ENCODE results near the gene CIROP.

The CIROP gene

DNA sequence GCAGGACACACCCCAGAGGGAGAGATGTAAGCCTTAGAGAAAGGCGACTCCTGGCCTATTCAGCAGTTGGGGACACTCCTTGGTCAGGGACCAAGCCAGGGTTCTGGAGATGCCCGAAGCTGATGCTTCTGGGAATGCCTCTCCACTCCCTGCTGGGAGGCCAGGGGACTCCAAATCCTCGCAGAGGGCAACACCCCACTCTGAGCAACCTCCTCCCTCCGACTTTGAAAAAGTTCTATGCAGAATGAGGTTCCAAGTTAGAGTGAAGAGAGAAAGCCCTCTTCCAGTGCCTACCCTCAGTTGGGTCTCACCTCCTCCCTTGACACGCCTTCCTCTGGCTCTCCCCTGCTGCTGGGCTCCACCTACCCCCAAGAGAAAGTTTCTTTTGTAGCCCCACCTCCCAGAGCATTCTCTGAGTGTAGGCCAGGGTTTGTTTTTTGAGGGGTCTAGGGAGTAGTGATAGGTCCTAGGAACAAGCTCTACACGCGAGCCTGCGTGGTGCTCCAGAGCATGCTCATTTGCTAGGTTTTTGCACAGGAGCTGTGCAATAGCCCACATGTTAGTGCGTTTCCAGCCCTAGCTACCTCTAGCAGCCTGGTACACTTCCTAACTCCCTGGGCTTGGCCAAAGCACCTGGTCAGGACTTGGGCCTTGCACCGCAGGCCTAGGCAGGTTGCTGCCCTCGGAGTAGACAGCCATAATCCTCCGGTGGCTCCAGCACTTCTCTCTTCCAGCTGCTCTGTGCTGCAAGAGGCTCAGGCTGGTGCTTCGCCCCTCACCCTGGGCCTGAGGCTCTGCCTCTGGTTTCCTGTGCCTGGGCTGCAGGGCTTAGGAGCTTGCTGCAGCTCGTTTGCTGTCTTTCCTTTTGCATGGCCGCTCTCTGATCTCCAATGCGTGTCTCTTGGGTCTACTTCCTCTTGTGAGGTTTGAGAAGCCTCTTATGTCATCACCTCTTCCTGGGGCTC, 14.9 kb upstream of the CIROP start:
- no peak overlapping the region for H3K27ac ChIP-seq (ENCODE audit: low read length)
- H3K4me3 ChIP-seq (ENCODE audit: low read length), result no peak overlapping the region
- H3K4me1 ChIP-seq (ENCODE audit: insufficient read depth, low read length), result peaks cover 20% of the 10 kb centered on the region
- H3K36me3 ChIP-seq (ENCODE audit: insufficient read depth, low read depth, low read length), result no peaks in the 10 kb centered on the region
- no peaks in the 10 kb centered on the region for H3K9me3 ChIP-seq (ENCODE audit: insufficient read depth, low read depth, low read length)
- no peak overlapping the region for H3K9ac ChIP-seq (ENCODE audit: low read depth, low read length)
- no peaks in the 10 kb centered on the region for H3K27me3 ChIP-seq (ENCODE audit: insufficient read depth, low read length)

DNA sequence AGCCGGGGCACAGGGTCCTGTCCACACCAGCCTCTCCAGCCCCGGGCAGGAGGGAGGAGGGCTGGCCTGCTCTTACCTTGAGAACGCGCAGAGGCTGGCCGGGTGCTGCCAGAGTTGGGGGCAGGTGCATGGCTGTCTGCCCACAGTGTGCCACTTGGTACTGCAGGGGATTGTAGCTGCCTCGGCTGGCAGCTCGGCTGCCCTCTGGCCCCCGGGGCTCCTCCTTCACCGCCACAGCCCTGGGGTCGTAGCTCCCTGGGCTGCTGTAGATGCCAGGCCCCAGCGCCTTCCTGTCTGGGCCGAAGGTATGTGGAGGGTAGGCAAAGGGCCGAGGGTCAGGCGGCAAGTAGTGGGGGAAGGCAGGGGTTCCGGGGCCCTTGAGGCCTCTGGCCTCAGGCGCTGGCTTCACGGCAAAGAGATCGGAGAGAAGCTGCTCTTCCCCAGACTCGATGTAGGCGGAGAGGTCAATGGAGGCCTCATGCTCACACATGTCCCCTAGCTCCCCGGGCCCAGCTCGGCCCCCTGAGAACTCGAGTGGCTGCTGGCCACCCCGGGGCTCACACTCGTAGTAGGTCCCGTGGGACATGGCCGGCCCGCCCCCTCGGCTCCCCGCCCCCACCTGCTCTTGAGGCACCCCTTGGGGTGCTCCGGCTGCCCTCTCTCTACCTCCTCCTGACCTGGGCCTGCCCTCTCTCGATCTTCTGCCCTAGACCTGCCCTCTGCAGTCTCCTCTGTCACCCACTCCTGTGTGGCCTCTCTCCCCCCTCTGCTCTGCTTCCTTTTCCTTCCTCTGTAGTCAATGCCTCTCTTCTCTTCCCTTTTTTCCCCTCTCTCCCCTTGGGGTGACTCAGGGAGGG, 13.9 kb upstream of the CIROP start, which contains the start of gene CEBPE:
CEBPE (minus strand) TSS at position 750 of the 857 bp plus-strand sequence; CDS start at position 586, 164 bp downstream.
- H3K4me1 ChIP-seq (ENCODE audit: insufficient read depth, low read length), result peaks cover 25% of the 10 kb centered on the region
- no peak within 1 kb of the TSS for H3K4me3 ChIP-seq (ENCODE audit: low read length)
- no peak within 1 kb of the TSS for H3K9ac ChIP-seq (ENCODE audit: low read depth, low read length)
- no peaks in the 10 kb centered on the region for H3K9me3 ChIP-seq (ENCODE audit: insufficient read depth, low read depth, low read length)
- peaks cover 5% of the 10 kb centered on the region; the same call in 1 of the 2 replicates for H3K27me3 ChIP-seq (ENCODE audit: insufficient read depth, low read length)
- no peaks in the 10 kb centered on the region for H3K36me3 ChIP-seq (ENCODE audit: insufficient read depth, low read depth, low read length)
- H3K27ac ChIP-seq (ENCODE audit: low read length), result no peak within 1 kb of the TSS

DNA sequence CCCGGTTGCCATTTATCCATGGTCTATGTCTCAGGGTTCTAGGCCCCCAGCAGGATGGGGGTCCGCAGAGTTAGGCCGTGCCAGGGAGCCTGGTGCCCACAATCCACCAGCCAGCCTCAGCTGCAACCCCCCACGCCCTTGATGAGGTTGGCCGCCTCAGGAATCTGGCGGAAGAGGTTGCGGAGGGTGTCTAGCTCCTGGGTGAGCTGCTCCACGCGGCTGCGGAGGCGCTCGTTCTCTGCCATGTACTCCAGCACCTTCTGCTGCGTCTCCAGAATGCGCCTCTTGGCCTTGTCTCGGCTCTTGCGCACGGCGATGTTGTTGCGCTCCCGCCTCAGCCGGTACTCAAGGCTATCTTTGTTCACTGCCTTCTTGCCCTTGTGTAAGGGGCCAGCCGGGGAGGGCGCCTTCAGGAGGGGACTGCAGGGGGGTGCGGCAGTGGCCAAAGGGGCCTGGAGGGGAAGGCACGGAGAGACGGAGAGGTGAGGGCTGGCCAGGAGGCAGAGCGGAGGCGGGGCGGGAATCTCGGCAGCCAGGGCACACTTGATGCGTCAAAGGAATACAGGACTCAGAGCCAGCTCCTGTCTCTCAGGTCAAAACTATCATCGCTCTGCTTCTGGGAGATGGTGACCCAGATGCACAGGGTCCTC, 12.7 kb upstream of the CIROP start:
- no peaks in the 10 kb centered on the region for H3K36me3 ChIP-seq (ENCODE audit: insufficient read depth, low read depth, low read length)
- no peaks in the 10 kb centered on the region for H3K9me3 ChIP-seq (ENCODE audit: insufficient read depth, low read depth, low read length)
- H3K27me3 ChIP-seq (ENCODE audit: insufficient read depth, low read length), result peaks cover 6% of the 10 kb centered on the region; the same call in 1 of the 2 replicates
- H3K4me1 ChIP-seq (ENCODE audit: insufficient read depth, low read length), result peaks cover 28% of the 10 kb centered on the region
- no peak overlapping the region for H3K4me3 ChIP-seq (ENCODE audit: low read length)
- H3K9ac ChIP-seq (ENCODE audit: low read depth, low read length), result no peak overlapping the region
- H3K27ac ChIP-seq (ENCODE audit: low read length), result no peak overlapping the region

DNA sequence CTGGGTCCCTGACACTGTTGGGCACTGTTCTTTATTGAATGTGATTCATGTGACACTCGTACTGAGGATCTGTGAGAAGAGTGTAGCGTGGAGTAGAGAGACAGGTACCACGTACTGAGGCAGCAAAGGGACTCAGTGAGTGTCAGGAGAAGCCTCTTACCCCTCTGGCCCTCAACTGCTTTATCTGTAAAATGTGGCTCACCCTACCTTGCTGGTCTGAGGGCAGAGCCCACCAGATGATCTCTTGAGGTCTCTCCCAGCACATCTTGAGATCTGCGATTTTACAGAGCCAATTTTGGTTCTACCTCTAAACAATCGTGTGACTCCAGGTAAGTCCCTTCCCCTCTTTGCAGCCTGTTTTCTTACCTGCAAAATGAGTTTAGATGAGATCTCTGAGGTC, 11.1 kb upstream of the CIROP start:
- H3K9ac ChIP-seq (ENCODE audit: low read depth, low read length), result no peak overlapping the region
- peaks cover 17% of the 10 kb centered on the region for H3K4me1 ChIP-seq (ENCODE audit: insufficient read depth, low read length)
- no peak overlapping the region for H3K27ac ChIP-seq (ENCODE audit: low read length)

DNA sequence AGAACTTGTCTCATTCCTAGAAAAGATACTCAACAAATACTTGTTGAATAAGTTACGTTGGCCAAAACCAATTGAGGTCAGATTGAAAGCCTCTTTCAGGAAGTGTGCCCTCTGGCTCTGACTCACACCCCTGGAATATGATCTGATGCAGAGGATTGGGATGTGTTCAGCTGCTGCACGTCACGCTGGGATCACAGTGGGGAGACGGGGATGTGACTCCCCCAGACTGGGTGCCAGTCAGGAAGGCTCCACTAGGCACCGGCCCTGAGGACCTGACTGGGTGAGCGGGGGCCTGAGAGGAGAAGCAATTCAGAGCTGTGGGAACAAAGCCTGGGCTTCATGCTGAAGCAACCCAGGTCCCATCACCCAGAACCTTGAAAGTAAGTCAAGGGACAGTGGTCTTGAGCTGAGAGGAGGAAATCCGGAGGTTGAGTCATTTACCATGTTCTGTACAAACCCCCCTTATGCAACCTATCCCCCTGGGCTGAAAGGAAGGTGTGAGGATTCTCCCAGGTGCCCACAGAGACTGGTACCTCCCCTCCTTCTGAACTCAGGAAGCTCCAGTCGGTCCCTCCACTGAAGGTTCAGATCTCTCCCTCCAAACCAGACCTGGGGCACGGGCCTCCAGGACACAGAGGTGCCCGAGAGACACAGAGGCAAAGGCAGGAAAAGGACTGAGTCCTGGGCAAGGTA, 10.4 kb upstream of the CIROP start:
- peaks cover 13% of the 10 kb centered on the region for H3K4me1 ChIP-seq (ENCODE audit: insufficient read depth, low read length)
- no peaks in the 10 kb centered on the region for H3K36me3 ChIP-seq (ENCODE audit: insufficient read depth, low read depth, low read length)
- H3K9ac ChIP-seq (ENCODE audit: low read depth, low read length), result no peak overlapping the region
- H3K4me3 ChIP-seq (ENCODE audit: low read length), result no peak overlapping the region
- peaks cover 25% of the 10 kb centered on the region for H3K27me3 ChIP-seq (ENCODE audit: insufficient read depth, low read length)
- H3K9me3 ChIP-seq (ENCODE audit: insufficient read depth, low read depth, low read length), result no peaks in the 10 kb centered on the region
- no peak overlapping the region for H3K27ac ChIP-seq (ENCODE audit: low read length)

More for the DNA sequence above, 11.1 kb upstream of the CIROP start:
- Histone ChIP-seq H3K27me3 (ENCODE audit: insufficient read depth, low read length) (peaks cover 19% of the 10 kb centered on the region), H3K9me3 (ENCODE audit: insufficient read depth, low read depth, low read length) (no peaks in the 10 kb centered on the region), H3K36me3 (ENCODE audit: insufficient read depth, low read depth, low read length) (no peaks in the 10 kb centered on the region), H3K4me3 (ENCODE audit: low read length) (no peak overlapping the region)

DNA sequence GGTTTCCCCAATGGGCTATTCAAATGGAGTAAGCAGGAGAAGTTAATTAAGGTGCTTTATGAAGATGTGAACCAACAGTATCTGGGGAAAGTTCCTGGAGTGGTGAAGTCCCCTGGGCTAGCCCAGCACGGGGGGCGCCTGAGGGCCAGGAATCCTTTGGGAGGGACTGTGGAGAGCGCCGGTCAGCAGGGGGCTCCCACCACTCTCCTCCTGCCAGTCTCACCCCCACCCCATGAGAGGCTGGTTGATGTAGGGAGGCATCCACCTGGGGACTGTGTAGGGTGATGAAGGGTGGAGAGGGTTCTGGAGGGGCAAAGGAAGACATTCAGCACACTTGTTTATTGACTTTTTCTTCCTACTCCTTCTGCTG, 9.9 kb upstream of the CIROP start:
- Histone ChIP-seq H3K36me3 (ENCODE audit: insufficient read depth, low read depth, low read length) (no peaks in the 10 kb centered on the region), H3K9me3 (ENCODE audit: insufficient read depth, low read depth, low read length) (no peaks in the 10 kb centered on the region), H3K4me3 (ENCODE audit: low read length) (no peak overlapping the region), H3K9ac (ENCODE audit: low read depth, low read length) (no peak overlapping the region), H3K27ac (ENCODE audit: low read length) (no peak overlapping the region), H3K27me3 (ENCODE audit: insufficient read depth, low read length) (peaks cover 25% of the 10 kb centered on the region), H3K4me1 (ENCODE audit: insufficient read depth, low read length) (peaks cover 8% of the 10 kb centered on the region; the same call in 1 of the 2 replicates)

DNA sequence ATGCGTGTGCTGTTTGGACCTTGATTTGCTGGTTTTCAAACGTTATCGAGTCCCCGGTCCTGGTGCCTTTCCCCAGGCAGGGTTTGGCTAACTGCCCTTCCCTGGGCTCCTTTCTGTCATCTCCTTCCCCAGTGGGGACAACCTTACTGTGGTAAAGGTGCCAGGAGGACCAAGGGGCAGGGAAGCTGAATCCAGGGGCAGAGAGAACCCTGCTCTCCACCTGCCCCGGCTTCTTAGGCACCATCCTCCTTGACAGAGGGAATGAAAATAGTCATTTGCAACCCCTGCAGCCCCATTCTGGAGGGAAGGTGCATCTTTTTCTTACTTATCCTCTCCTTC, 9.3 kb upstream of the CIROP start:
- Histone ChIP-seq H3K27ac (ENCODE audit: low read length) (no peak overlapping the region), H3K4me3 (ENCODE audit: low read length) (no peak overlapping the region), H3K27me3 (ENCODE audit: insufficient read depth, low read length) (peaks cover 25% of the 10 kb centered on the region), H3K9ac (ENCODE audit: low read depth, low read length) (no peak overlapping the region), H3K36me3 (ENCODE audit: insufficient read depth, low read depth, low read length) (no peaks in the 10 kb centered on the region), H3K9me3 (ENCODE audit: insufficient read depth, low read depth, low read length) (no peaks in the 10 kb centered on the region), H3K4me1 (ENCODE audit: insufficient read depth, low read length) (peaks cover 8% of the 10 kb centered on the region; the same call in 1 of the 2 replicates)

DNA sequence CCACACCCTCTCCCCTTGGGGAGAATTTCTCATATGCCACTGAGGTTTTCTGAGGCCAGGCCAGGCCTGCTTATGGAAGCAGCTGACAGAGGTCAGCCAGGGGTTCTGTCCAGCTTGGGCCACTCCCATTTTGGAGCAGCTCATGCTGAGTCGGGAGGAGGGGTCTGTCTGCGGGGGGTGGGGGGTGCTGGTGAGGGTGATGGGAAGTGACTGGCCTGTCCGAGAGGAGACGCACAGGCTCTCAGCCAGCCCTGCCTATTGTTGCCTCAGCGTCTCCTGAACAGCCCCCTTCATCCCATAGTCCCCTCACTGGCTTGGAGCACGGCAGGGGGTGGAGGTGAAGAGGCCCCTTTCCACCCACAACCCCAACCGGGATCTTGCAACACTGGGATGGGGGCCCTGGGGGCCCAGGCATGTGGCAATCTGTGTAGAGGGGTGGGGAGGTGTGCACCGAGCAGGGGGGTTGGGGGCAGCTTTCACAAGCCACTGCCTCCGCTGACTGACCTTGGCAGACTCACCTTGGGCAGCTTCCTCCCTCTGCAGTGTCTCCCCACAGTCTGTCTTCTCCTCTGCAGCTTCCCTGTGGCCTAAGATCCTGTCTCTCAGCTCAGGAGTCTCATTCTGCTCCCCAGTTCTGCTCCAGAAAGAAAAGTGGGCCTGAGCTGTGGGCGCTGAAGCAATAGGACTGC, 8.8 kb upstream of the CIROP start:
- H3K9ac ChIP-seq (ENCODE audit: low read depth, low read length), result no peak overlapping the region
- no peak overlapping the region for H3K27ac ChIP-seq (ENCODE audit: low read length)
- H3K4me3 ChIP-seq (ENCODE audit: low read length), result no peak overlapping the region
- no peaks in the 10 kb centered on the region for H3K36me3 ChIP-seq (ENCODE audit: insufficient read depth, low read depth, low read length)
- peaks cover 8% of the 10 kb centered on the region; the same call in 1 of the 2 replicates for H3K4me1 ChIP-seq (ENCODE audit: insufficient read depth, low read length)
- H3K9me3 ChIP-seq (ENCODE audit: insufficient read depth, low read depth, low read length), result 0 out of 2 replicates have a peak, but pooled peaks cover 4% of the 10 kb centered on the region
- peaks cover 25% of the 10 kb centered on the region for H3K27me3 ChIP-seq (ENCODE audit: insufficient read depth, low read length)

DNA sequence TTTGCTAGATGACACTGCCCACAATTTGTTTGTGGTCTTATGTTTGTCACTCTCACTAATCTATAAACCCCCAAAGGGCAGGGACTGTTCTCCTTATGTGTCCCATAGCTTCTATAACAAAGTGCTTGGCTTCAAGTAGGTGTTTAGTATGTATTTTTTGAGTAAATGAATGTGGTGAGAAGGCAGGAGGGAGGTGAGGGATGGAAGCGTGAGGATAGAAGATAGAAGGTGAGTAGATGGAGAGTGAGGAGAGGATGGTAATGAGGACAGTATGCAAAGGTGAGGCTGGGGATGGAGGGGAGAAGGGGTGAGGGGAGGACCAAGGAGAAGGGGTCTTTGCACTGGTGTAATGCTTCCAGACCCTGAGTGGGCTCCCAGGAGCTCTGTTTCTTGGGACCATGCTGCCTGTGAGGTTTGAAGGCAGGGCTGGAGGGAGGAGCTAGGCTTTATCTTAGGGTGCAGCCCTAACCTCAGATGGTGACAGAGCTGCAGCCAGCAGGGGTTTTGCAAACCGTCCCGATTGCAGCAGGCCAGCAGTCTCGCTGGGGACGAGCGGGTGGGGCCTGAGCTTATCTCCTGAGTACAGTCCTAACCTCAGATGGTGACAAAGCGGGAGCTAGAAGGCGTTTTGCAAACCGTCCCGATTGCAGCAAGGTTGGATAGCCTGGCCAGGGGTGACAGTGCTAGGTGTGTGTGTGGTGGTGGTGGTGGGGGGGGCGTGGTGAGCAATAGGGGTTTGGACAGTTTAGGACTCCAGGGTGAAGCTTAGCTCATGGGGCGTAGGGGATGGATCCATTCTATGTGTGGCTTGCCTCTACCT, 7.8 kb upstream of the CIROP start:
- no peak overlapping the region for H3K27ac ChIP-seq (ENCODE audit: low read length)
- peaks cover 25% of the 10 kb centered on the region for H3K27me3 ChIP-seq (ENCODE audit: insufficient read depth, low read length)
- H3K36me3 ChIP-seq (ENCODE audit: insufficient read depth, low read depth, low read length), result no peaks in the 10 kb centered on the region
- no peak overlapping the region for H3K9ac ChIP-seq (ENCODE audit: low read depth, low read length)
- H3K4me1 ChIP-seq (ENCODE audit: insufficient read depth, low read length), result peaks cover 8% of the 10 kb centered on the region; the same call in 1 of the 2 replicates
- 0 out of 2 replicates have a peak, but pooled peaks cover 5% of the 10 kb centered on the region for H3K9me3 ChIP-seq (ENCODE audit: insufficient read depth, low read depth, low read length)
- no peak overlapping the region for H3K4me3 ChIP-seq (ENCODE audit: low read length)

Measured in iPS-20b (cell line).